GM19240 (cell line): Measurements from ENCODE around the gene ZDHHC5.

Source experiments
- DNase-seq: peaks from one replicate; pipeline ENCODE4 v3.0.0; 2011; ENCODE audit warnings: low spot score; ENCODE audit not compliant: insufficient read length

ZDHHC5 gene

GRCh38 chr11:57729479-57729878 is 61.6 kb downstream of the ZDHHC5 start:
- no peak for DNase-seq

DNA sequence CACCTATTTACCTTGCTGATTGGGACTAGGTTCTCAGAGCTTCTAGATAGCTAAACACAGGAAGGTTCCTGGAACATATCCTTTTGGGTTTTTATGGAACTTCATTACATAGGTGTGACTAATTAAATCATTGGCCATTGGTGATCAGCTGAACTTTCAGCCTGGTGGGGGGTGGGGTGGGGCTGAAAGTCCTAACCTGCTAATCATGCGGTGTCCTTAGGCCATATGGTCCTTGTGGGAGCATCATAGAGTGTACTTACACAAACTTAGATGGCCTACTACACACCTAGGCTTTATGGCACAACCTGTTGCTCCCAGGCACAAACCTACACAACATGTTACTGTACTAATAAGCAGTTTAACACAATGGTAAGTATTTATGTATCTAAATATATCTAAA is 64.7 kb downstream of the ZDHHC5 start:
- no peak for DNase-seq

DNA sequence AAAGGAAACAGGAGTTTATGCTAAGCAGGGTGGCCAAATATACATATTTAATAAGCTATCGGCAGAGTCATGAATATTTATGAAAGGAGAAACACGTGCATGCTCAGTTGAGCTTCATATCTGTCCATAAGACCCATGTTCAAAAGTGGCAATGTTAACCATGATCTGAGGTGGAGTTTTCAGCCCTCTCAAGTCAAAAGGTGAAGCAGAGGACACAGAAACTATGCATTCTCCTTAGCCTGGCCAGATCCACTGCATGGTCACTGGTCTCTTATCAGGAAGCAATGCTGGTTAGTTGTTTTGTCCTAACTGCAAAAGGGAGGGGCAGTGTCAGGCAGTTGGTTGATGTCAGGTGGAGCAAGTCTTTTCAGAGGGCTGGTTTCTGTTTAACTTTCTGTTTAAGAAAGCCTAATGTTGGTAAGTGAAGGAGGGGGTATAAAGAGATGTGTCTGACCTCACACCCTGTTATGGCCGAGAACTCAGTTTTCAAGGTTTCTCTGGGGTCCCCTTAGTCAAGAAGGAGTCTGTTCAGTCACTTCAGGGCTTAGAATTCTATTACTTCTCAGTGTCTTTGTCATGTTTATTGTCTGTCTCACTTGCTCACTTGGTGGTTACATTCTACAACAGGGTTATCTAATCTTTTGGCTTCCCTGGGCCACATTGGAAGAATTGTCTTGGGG is 67.8 kb downstream of the ZDHHC5 start:
- no peak for DNase-seq

GRCh38 chr11:57741132-57742086 is 73.5 kb downstream of the ZDHHC5 start, which contains the start of gene SELENOH:
TSS of gene SELENOH (plus strand) at chr11:57741491. CDS start at chr11:57741596, 105 bp downstream.
- DNase-seq: peak; percentile 87

GRCh38 chr11:57742087-57742452 is 74.2 kb downstream of the ZDHHC5 start:
- DNase-seq: no peak

DNA sequence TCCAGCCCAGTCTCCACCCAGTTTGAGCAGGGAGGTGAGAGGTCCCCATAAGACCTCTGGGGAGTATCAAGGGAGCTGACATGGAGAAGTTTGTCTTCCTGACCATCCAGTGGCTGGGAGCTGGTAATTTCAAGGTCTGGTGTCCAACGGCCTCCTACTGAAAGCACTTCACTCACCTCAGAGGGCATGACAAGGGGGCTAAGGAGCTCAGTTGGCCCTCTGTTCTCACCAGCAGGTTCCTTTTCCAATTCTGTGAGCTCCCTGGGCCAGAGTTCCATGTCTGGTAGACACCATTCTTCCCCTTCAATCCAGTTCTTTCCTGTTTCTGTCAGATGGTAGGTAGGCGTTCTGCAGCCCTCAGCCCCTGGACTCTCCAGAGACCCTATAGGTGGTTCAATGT is 76.4 kb downstream of the ZDHHC5 start:
- DNase-seq: no peak

DNA sequence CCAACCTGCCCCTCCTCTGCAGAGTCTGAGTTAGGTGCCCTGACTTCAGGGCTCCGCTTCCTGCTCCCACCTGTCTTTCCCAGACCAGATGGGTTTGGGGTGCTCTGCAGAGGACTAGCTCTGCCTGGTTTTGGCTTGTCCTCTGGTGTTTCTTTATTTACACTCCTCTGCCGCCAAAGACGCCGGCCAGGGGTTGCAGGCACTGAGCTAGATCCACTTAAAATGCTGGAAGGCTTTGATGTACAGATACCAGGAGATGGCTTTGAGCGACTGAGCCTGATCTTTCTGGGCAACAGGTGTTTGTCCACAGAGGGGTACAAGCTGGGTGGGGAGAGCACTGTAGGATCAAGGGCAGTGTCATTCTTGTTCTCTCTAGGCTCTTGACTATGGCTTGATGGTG is 77.3 kb downstream of the ZDHHC5 start:
- DNase-seq: no peak

DNA sequence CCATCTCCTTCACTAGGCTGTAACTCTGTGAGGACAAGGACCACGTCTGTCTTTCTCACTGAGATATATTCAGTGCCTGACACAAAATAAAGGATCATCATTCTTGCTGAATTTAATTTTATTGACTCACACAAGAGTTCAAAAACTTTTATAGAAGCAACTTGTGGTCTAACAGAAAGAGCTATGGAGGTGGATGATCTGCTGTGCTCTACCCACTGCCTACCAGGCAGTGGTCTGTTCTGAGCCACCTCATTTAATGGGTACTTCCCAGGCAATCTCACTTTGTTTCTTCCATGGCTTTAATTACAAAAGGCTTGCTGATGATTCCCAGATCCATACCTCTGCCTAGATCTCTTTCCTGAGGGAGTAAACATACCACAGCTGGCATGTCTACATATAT is 79.0 kb downstream of the ZDHHC5 start:
- no peak for DNase-seq
